Neural progenitor cell (in vitro differentiated cells): Measurements from ENCODE around the gene PSEN2. TPM values are rescaled to one million over a fixed set of nuclear protein-coding genes. Genes with fewer than 3 reads are reported as not detected.

Experiments
- DNase-seq: peaks from one replicate; pipeline ENCODE4 v3.0.0-alpha.2; 2016; ENCODE audit warnings: low spot score
- H2AFZ ChIP-seq: fragments of 200-600 bp; sonication (generic); replicated peaks from 2 replicates; pipeline ENCODE4 v1.6.1; 2016; ENCODE audit warnings: antibody characterized with exemption
- H3F3A ChIP-seq: fragments of 200-600 bp; sonication (generic); 2 replicates; pipeline ENCODE4 v1.6.1; 2016; ENCODE audit warnings: antibody characterized with exemption, low read depth
- H3K27ac ChIP-seq: fragments of 200-600 bp; sonication (generic); 2 replicates; pipeline ENCODE4 v1.5.1; 2016; ENCODE audit warnings: mild to moderate bottlenecking
- H3K27me3 ChIP-seq: fragments of 200-600 bp; sonication (generic); 2 replicates; pipeline ENCODE4 v1.6.1; 2016; ENCODE audit warnings: mild to moderate bottlenecking, moderate library complexity
- H3K36me3 ChIP-seq: fragments of 200-600 bp; sonication (generic); 2 replicates; pipeline ENCODE4 v1.5.1; 2016
- H3K4me1 ChIP-seq: fragments of 200-600 bp; sonication (generic); 2 replicates; pipeline ENCODE4 v1.6.1; 2016; ENCODE audit warnings: mixed run types
- H3K4me2 ChIP-seq: fragments of 200-600 bp; sonication (generic); 2 replicates; pipeline ENCODE4 v1.6.1; 2016
- H3K4me3 ChIP-seq: fragments of 200-600 bp; sonication (generic); 2 replicates; pipeline ENCODE4 v1.5.1; 2016
- H3K79me2 ChIP-seq: fragments of 200-600 bp; sonication (generic); 2 replicates; pipeline ENCODE4 v1.6.1; 2016; ENCODE audit warnings: low read depth
- H3K9ac ChIP-seq: fragments of 200-600 bp; sonication (generic); 2 replicates; pipeline ENCODE4 v1.6.1; 2016
- H3K9me3 ChIP-seq: fragments of 200-600 bp; sonication (generic); 2 replicates; pipeline ENCODE4 v1.5.1; 2016; ENCODE audit warnings: low read depth
- H4K20me1 ChIP-seq: fragments of 200-600 bp; sonication (generic); 2 replicates; pipeline ENCODE4 v1.6.1; 2016; ENCODE audit warnings: low read depth
- H3K27ac Mint-ChIP-seq: 3 replicates; pipeline ENCODE4 v1.8.0; 2021; ENCODE audit warnings: mixed read lengths
- H3K27me3 Mint-ChIP-seq: 2 replicates; pipeline ENCODE4 v1.8.0; 2022; ENCODE audit warnings: low read depth, mild to moderate bottlenecking, inconsistent platforms, moderate library complexity, mixed read lengths; ENCODE audit not compliant: insufficient read depth
- H3K36me3 Mint-ChIP-seq: 3 replicates; pipeline ENCODE4 v1.8.0; 2021; ENCODE audit warnings: mixed read lengths
- H3K4me1 Mint-ChIP-seq: 3 replicates; pipeline ENCODE4 v1.8.0; 2021; ENCODE audit warnings: mixed read lengths
- H3K4me3 Mint-ChIP-seq: 3 replicates; pipeline ENCODE4 v1.8.0; 2021; ENCODE audit warnings: mild to moderate bottlenecking, moderate library complexity, mixed read lengths
- H3K9me3 Mint-ChIP-seq: 3 replicates; pipeline ENCODE4 v1.8.0; 2020; ENCODE audit warnings: mixed read lengths
- CTCF ChIP-seq: fragments of 200-600 bp; sonication (generic); IDR thresholded peaks from 2 replicates; pipeline ENCODE4 v1.5.1; 2017; ENCODE audit warnings: antibody characterized with exemption, mild to moderate bottlenecking
- EZH2 ChIP-seq: fragments of 200-600 bp; sonication (generic); IDR thresholded peaks from 2 replicates; pipeline ENCODE4 v1.6.1; 2017; ENCODE audit warnings: antibody characterized with exemption, mild to moderate bottlenecking, moderate library complexity
- EZH2phosphoT487 ChIP-seq: fragments of 200-600 bp; sonication (generic); IDR thresholded peaks from 2 replicates; pipeline ENCODE4 v1.6.1; 2017; ENCODE audit warnings: antibody characterized with exemption
- total RNA-seq: library from RNA; depleted of rRNA; stranded (reverse); fragments of >200 nt; gene quantifications from 2 replicates; pipeline ENCODE4 v1.2.3, GENCODE V29; 2015; ENCODE audit warnings: low replicate concordance

Gene PSEN2
- total RNA-seq, 1 donor from 2014 or later: 11.4 TPM

- no peak overlapping the region for H2AFZ ChIP-seq
- peak; percentile 73 for DNase-seq
- peak; percentile 69 for TF ChIP-seq CTCF
- TF ChIP-seq EZH2phosphoT487: no peak
Measured at GRCh38 chr1:226912587-226913176, 42.3 kb downstream of the PSEN2 start.

GRCh38 chr1:226915672-226915995, 45.2 kb downstream of the PSEN2 start:
- Histone ChIP-seq H3K9ac (no peak overlapping the region), H3K4me1 (no peaks in the 10 kb centered on the region), H2AFZ (no peak overlapping the region), H3K4me2 (no peak overlapping the region), H3K4me3 (no peak overlapping the region), H3K36me3 (no peaks in the 10 kb centered on the region), H4K20me1 (no peaks in the 10 kb centered on the region), H3K27me3 (no peaks in the 10 kb centered on the region), H3K9me3 (no peaks in the 10 kb centered on the region), H3K79me2 (no peaks in the 10 kb centered on the region), H3K27ac (no peak overlapping the region), H3F3A (no peaks in the 10 kb centered on the region)
- Mint-ChIP-seq H3K4me1 (peaks cover 3% of the 10 kb centered on the region), H3K27ac (no peak overlapping the region), H3K4me3 (no peak overlapping the region), H3K9me3 (peaks cover 2% of the 10 kb centered on the region), H3K36me3 (peaks cover 6% of the 10 kb centered on the region), H3K27me3 (peaks cover 4% of the 10 kb centered on the region)
- DNase-seq: no peak
- TF ChIP-seq EZH2phosphoT487 (no peak), CTCF (no peak), EZH2 (no peak)

More at GRCh38 chr1:226912587-226913176, 42.3 kb downstream of the PSEN2 start:
- H3K27me3 Mint-ChIP-seq: peaks cover 2% of the 10 kb centered on the region
- Histone ChIP-seq H3K4me1 (no peaks in the 10 kb centered on the region), H4K20me1 (no peaks in the 10 kb centered on the region), H3K27ac (no peak overlapping the region), H3K9ac (no peak overlapping the region), H3K9me3 (no peaks in the 10 kb centered on the region), H3K79me2 (no peaks in the 10 kb centered on the region), H3K27me3 (no peaks in the 10 kb centered on the region), H3K4me2 (no peak overlapping the region), H3K36me3 (no peaks in the 10 kb centered on the region), H3K4me3 (no peak overlapping the region), H3F3A (no peaks in the 10 kb centered on the region)
- H3K9me3 Mint-ChIP-seq: no peaks in the 10 kb centered on the region
- no peaks in the 10 kb centered on the region for H3K4me1 Mint-ChIP-seq
- no peak overlapping the region for H3K27ac Mint-ChIP-seq
- peaks cover 3% of the 10 kb centered on the region for H3K36me3 Mint-ChIP-seq
- H3K4me3 Mint-ChIP-seq: no peak overlapping the region

- Histone ChIP-seq H3K27ac (no peak overlapping the region), H3K9me3 (no peaks in the 10 kb centered on the region), H3K4me3 (no peak overlapping the region), H3K36me3 (no peaks in the 10 kb centered on the region), H2AFZ (no peak overlapping the region), H3K9ac (no peak overlapping the region), H3K27me3 (no peaks in the 10 kb centered on the region), H4K20me1 (no peaks in the 10 kb centered on the region), H3F3A (no peaks in the 10 kb centered on the region), H3K4me1 (no peaks in the 10 kb centered on the region), H3K4me2 (no peak overlapping the region), H3K79me2 (no peaks in the 10 kb centered on the region)
- H3K27ac Mint-ChIP-seq: no peak overlapping the region
- peaks cover 2% of the 10 kb centered on the region for H3K9me3 Mint-ChIP-seq
- H3K36me3 Mint-ChIP-seq: peaks cover 5% of the 10 kb centered on the region
- H3K4me3 Mint-ChIP-seq: no peak overlapping the region
- H3K27me3 Mint-ChIP-seq: peaks cover 3% of the 10 kb centered on the region
- peaks cover 3% of the 10 kb centered on the region for H3K4me1 Mint-ChIP-seq
- TF ChIP-seq EZH2phosphoT487 (no peak), EZH2 (no peak), CTCF (no peak)
- no peak for DNase-seq
Measured at GRCh38 chr1:226916497-226916896, 46.1 kb downstream of the PSEN2 start.
